RPMI8226 (cell line): Measurements from ENCODE around the gene MDH1B.
"Not testable (repeated sequence)": the region's sequence is repeated elsewhere in the genome, so short reads cannot be mapped to it uniquely, and the experiment has no call there.

Experiments
- DNase-seq: peaks from one replicate; pipeline ENCODE4 v3.0.0-alpha.2; 2015

MDH1B gene

DNA sequence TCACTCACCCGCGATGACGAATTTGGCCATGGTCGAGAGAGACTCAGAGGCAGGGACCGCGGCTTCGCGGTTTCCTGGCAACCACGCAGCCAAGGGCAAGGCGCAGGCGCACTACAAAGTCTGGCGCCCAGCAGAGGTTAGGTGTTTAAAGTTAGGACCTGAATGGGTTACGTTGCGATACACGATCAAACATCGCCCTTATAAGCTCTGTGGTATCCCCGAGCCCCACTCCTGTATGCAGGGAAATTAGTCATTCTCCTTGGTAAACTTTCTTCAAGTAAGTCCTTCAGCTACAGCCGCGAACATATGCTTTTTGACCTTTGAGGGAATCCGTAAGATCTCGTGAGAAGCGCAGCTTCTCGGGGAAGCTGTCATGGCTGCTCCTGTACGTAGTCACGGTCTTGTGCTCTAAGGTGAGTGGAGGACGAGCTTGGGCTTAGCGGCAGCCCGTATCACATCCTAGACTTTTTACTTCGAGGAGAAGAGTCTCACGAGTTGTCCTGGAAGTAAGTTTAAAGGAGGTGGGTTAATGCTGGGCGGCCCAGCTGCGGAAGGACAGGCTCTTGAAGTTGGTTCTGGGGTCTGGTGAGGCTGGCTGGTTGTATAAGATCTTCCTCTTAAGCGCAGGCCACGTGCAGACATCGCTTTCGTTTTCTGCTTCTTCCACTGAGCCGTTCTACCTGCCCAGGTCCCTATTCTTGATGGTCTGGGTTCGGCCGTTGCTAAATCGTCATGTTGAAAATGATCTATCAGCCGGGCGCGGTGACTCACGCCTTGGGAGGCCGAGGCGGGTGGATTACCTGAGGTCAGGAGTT, at the start of gene MDH1B, which contains the start of gene FASTKD2:
MDH1B (minus strand) TSS at position 87 of the 815 bp plus-strand sequence; CDS start at position 30, 57 bp downstream.
FASTKD2 (plus strand) TSS at position 365 of the 815 bp plus-strand sequence. CDS start 1,088 bp downstream, outside the sequence.
- peak; percentile 87 for DNase-seq

- no peak for DNase-seq
These were observed 49.4 kb upstream of the MDH1B start for GRCh38 chr2:206814498-206814897.

- not testable (repeated sequence) for DNase-seq
These were observed 47.3 kb upstream of the MDH1B start for GRCh38 chr2:206812471-206812870.

DNA sequence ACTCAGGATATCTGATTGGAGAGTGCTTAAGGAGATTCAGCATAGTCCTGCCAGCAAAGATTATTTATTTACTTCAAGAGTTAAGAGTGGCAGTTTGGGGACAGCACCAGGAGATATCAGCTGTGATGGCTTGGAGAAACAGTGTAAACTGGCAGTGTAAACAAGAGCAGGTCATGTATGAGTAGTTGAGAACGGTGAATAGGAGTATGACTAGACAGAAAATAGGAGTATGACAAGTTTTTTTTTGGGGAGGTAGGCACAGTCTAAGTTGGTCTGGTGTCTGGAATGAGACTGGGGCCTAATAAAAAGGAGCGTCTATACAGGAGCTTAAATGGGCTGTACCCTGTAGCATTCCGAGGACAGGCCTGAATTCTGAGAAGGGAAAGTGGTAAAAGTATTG, 42.5 kb upstream of the MDH1B start:
- not testable (repeated sequence) for DNase-seq

DNA sequence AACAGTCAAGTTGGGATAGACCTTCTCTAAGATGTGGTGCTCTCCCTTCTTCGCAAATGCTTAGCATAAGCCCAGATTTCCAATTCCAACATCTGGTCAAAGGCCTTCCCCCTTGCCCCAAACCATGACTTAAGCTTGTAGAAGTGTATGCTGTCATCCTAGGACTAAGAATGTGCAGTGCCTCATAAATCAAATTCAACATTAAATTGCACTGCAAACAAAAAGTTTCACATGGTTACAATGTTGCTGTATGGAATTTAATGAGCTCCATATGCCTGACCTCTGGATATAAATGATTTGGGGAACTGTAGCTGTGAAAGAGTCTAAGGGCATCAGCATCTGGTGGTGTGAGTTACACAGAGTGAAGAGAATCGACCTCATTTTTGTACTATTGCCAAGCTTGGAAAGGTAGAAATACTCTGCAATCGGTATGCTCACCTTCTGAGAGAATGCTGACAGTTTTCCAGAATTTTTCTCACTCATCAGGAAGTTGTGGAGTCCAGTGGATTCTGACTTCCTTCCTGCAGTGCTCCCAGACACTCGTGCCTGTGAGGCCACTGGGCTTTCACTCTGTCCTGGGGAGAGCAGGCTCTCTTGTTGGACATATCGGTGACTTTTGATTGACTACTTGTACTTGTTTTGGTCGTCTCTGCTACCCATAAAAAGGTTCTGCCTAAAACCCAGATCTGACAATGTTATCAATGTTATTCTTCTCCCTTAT, 40.9 kb upstream of the MDH1B start:
- no peak for DNase-seq

DNA sequence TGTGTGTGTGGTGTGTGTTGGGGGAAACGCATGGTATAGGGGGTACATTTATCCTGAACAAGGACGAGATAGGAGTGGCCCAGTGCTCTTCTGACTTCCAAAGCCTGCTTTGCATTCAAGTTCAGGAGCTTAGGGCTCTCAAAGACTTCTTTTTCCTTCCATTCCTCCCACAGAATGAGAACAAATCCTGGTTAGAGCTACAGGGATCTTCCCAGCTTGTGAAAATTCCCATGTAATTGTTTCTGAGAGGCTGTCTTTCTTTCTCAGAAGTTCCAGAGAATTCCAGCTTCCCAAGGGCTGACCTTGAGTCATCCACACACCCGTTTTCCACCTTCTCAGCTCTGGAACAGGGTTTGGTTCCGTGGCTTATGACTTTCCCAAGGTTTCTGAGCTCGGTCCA, 39.2 kb upstream of the MDH1B start:
- no peak for DNase-seq

DNA sequence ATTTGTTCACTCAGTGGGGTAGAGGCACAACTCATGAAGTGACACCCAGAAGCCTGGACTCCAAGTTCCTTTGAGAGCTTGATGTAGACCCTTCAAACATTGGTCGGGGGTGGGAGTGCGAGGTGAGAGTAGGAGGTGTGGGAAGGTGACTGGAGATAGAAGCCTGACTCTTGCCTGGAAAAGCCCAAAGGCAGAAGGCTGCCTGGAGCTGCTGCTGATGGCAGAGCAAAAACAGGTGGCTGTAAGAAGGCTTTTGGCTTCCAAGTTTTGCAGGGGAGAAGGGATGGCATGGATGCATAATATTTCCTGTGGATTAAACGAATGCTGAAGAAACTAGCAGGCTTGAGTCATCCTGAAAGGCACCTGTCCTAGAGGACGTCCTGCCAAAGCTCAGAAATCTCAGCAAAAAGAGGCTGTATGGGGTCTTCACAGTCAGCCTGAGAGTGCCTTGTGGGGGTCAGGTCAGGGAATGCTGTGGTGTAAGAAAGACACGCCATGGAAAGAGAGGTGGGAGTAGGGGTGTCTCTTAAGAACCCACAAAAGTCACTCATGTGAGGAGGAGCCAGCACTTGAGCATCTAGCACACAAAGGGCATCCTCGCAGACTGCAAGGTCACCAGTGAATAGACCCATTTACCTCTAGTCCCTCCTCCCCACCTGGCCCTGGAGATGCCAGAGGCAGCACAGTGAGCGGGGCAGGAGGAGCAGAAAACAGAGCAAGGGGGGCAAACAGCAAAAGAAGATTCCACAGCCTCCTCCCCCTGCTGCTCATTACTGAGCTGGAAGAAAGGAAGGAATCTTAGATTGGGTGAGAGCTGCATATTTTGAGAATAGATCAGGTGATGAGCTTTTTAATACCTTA, 37.8 kb upstream of the MDH1B start:
- DNase-seq, result no peak

DNA sequence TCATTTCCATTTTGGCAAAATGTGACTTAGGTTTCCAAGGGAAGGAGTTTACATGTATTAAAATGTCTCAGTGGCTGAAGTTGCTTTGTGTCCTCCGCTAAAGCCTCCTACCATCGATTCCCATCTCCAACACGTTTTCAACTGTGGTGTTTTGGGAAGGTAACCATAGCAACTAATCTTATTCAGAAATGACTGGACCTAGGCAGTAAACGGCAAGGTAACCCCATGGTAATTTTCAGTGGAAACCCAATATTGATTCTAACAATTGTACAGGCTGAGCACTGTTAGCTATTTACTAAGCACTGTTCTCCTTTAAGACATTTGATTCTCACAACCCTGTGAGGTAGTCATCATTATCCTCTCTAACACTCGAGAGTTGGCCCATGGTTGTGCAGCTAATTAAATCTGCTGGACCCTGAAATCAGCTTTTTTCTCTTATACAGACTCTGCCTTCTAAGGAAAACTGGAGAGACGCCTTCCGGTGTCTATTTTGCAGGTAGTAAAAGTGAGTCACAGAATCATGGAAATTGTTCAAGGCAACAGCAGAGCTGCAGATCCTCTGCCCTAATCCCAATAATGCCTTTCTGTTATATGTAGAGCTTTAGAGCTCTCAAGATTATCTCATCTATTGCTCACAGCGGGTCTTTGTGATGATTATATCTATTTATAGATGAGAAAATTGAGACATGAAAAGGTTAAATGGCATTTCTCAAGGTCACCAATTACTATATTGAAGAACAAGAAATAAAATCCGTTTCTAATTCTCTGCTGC, 36.5 kb upstream of the MDH1B start:
- no peak for DNase-seq

- peak; percentile 69 for DNase-seq
These were observed 35.6 kb upstream of the MDH1B start for GRCh38 chr2:206800506-206801417.

DNA sequence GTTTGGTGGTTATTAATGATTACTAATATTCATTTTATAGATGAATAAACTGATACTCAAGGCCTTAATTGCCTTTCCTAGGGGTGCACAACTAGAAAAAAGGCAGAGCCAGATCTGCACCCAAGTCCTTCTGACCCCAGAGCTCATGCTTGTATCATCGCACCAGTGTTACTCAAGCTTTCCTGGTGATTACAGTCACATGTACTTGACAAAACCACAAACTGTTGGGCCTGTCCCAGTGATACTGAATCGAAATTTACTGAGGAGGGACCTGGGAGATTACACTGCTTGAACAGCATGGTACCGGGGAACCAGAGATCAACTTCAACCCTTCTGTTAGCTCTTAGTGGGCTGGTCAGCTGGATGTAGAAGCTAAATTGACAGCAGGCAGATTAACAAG, 34.0 kb upstream of the MDH1B start:
- no peak for DNase-seq

DNA sequence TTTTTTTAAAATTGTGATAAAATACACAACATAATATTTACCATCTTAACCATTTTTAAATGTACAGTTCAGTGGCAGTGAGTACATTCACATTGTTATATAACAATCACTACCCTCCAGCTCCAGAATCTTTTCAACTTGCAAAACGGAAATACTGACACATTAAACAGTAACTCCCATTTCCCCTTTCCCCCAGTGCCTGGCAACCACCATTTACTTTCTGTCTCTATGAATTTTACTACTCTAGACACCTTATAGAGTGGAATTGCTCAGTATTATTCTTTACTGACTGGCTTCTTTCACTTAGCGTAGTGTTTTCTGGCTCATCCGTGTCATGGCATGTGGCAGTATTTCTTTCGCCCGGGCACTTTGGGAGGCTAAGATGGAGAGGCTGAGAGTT, 32.9 kb upstream of the MDH1B start:
- peak; percentile 14 for DNase-seq

DNA sequence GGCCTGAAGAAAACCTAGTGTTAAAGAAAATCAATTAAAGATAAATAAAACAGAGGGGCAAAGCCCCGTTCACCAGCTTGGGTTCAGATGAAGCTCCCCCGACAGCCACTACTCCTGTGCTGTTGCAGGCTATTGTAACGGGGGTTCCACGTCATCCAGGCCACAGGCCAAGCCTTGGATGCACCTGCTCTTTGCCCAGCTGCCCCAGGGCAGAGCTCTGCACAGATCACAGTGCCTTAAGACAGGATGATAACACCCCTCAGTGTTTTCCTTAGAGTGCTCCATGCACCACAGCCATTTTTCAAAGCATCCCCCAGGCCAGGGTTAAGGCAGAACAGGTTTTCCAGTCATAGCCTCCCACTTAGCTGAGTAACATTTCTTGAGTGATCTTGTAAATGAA, 32.2 kb upstream of the MDH1B start:
- no peak for DNase-seq

- DNase-seq, result no peak
These were observed 27.5 kb upstream of the MDH1B start for GRCh38 chr2:206792645-206793044.

DNA sequence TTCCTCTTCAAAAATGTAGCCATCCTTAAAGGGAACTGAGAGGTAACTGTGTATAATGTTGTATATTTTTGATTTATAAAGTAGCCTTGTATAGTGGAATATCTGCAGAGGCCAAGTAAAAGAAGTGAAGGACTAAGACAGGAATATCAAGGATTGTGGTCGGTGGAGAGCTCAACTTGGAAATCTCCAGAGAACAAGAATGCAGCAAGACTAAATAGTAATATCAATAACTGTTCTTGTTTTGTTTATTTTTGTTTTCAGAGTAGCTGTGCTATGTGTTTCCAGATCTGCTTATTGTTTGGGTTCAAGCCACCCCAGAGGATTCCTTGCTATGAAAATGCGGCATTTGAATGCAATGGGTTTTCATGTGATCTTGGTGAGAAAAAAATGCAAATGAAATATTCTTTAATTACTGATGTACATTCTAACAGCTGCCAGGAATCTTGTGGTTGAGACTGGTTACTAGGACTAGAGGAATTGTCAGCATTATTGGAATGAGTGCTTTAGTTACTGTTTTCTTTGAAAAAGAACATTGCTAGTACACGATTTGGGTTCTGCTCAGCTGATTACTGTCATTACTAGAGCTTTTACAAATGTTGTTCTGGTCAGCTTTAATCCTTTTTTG, 25.3 kb upstream of the MDH1B start:
- DNase-seq, result no peak

- DNase-seq, result no peak
These were observed 19.6 kb upstream of the MDH1B start for GRCh38 chr2:206784559-206785353.

DNA sequence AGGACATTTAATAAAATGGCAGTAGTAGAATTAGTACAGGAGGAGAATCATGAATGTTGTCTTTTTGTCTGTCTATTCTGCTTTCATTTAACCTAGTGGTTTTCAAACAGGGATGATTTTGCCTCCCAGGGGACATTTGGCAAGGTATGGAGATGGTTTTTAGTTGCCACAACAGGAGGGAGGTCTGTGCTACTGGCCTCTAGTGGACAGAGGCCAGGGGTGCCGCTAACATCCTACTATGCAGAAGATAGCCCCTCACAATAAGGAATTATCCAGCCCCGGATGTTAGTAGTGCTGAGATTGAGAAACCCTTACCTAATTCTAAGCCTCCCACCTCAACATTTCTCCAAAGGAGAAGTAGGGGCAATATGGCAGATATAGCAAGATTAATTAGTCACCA, 18.6 kb upstream of the MDH1B start:
- peak; percentile 15 for DNase-seq

- no peak for DNase-seq
These were observed 15.5 kb upstream of the MDH1B start for GRCh38 chr2:206780671-206781070.

GRCh38 chr2:206776432-206776831, 11.3 kb upstream of the MDH1B start:
- no peak for DNase-seq

DNA sequence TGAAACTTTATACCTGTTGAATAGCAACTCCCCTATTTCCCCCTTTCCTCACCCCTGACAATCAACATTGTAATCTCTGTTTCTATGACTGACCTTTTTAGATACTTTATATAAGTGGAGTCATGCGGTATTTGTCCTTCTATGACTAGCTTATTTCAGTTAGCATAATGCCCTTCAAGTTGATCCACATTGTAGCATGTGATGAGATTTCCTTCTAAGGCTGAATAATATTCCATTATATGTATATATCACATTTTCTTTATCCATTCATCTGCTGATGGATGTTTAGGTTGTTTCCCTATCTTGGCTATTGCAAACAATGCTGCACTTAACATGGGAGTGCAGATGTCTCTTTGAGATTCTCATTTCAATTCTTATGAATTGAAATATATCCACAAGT, 9.7 kb upstream of the MDH1B start:
- no peak for DNase-seq
